HG03108 (cell line): ENCODE results near the gene KIR3DL3.
"Not testable (repeated sequence)": the region's sequence is repeated elsewhere in the genome, so short reads cannot be mapped to it uniquely, and the experiment has no call there.

ENCODE experiments used
- ATAC-seq: cut with Tn5 transposase; IDR thresholded peaks from one replicate; pipeline ENCODE4 v1.9.1; 2021; ENCODE audit warnings: moderate library complexity; ENCODE audit not compliant: unreplicated experiment

The KIR3DL3 gene

DNA sequence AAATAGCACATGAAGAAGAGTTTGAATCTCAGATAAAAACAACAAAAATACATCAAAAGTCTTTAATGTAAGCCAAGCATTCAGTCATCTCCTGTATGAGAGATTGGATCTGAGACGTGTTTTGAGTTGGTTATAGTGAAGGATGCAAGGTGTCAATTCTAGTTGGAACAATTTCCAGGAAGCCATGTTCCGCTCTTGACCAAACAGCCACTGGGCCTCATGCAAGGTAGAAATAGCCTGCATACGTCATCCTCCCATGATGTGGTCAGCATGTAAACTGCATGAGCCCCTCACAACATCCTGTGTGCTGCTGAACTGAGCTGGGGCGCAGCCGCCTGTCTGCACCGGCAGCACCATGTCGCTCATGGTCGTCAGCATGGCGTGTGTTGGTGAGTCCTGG, at the start of gene KIR3DL3:
TSS of gene KIR3DL3 (plus strand) at position 301 of the 400 bp plus-strand sequence. CDS start at position 356, 55 bp downstream.
- ATAC-seq: no peak

DNA sequence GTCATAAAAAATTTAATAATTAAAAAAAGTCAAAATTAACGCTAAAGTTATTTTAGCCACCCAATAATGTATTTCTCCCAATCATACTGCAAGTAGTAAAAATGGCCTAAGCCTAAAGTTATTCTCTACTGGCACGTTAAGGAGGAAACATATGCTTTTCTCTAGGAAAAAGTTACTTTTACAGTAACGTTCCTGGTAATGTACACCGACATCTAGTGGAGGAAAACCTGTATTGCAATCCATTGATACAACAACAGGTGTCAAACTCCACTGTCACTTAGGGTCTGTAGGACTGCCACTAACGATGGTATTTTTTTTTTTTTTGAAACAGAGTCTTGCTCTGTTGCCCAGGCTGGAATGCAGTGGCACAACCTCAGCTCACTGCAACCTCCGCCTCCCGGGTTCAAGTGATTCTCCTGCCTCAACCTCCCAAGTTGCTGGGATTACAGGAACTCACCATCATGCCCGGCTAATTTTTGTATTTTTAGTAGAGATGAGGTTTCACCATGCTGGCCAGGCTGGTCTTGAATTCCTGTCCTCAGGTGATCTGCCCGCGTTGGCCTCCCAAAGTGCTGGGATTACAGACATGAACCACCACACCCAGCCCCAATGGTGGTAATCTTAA, 47.9 kb upstream of the KIR3DL3 start:
- ATAC-seq: not testable (repeated sequence)

DNA sequence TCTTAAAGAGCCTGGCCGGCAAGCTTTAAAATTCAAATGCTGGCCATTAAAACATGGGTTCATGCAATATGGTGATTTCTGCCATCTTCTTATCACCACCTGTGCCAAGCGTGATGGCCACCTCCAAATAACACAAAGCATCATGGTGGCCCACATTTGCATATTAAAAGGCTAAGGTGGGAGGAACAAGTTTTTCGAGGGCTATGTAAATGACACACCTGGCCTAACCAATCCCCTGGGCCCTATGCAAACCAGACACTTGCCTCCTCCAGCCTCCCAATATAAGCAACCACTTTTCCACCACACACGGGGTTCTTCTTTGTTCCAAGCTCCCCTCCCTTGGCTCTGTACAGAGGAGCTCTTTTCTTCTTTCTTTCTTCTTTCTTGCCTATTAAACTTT, 47.0 kb upstream of the KIR3DL3 start:
- ATAC-seq: no peak

DNA sequence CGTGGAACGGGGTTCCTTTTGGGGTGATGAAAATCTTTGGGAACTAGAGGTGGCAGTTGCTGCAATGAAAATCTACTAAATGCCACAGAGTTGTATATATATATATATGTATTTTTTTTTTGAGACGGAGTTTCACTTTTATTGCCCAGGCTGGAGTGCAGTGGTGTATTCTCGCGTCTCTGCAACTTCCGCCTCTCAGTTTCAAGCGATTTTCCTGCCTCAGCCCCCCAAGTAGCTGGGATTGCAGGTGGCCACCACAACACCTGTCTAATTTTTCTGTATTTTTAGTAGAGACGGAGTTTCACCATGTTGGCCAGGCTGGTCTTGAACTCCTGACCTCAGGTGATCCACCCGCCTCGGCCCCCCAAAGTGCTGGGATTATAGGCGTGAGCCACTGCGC, 42.6 kb upstream of the KIR3DL3 start:
- ATAC-seq: not testable (repeated sequence)

DNA sequence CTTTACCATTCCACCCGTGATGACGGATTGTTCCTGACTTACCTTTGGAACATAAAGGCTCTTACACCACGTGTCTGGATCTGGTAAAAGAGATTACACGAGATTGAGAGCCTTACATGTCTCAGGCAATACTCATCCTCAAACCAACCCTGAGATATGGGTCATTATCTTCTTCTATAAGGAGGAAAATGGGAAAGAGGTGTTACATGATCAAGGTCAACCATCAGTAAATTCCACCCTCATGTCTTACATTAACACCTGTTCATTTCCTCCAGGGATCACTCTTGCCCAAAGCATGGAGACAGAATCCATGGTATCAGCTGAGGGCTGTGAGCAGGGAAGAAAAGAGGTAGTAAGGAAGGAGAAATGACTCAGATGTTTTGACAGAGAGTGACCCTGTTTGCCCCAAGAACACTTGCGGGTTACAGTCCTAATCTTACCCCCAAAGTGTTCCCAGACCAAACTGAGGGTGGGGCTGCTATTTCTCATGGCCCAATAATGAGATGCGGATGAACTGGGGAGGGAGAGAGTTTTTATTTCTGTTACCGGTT, 41.9 kb upstream of the KIR3DL3 start:
- ATAC-seq: no peak

DNA sequence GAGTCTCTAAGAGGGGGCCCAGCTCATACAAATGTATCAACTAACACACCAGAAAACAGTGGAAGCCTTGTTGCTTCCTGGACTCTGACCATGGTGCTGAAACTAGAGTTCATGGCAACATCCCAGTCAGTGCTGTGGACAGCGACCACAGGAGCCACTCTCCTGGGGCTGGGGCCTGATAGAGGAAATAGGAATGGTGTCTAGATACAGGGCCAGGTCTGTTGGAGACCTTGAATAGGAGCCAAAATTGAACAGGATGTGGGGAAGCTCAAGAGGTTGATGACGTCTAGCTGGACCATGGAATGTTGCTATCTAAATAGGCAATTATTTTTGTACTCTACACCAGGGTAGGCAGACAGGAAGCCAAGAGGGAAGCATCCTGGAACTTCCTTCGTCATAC, 39.7 kb upstream of the KIR3DL3 start:
- ATAC-seq: no peak

DNA sequence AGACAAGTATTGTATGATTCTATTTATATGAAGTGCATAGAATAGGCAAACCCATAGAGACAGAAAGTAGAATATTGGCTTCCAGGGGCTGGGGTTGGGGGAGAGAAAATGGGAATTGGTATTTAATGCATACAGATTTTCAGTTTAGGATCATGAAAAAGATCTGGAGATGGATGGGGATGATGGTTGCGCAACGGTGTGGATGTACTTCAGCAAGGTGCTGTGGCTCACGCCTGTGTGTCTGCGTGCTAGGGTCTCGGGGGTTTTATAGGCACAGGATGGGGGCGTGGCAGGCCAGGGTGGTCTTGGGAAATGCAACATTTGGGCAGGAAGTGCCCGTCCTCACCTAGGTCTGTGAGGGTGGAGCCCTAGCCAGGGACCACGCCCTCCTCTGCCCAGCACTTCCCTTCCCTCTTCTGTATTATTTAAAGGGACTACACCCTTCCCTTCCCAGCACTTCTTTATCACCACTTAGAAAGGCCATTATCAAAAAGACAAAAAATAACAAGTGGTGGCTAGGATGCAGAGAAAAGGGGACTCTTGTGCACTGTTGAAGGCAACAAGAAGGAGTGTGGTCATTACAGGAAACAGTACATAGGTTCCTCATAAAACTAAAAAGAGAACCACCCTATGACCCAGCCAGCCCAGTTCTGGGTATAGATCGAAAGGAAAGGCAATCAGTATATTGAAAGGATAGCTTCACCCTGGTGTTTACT, 32.5 kb upstream of the KIR3DL3 start:
- no peak for ATAC-seq

DNA sequence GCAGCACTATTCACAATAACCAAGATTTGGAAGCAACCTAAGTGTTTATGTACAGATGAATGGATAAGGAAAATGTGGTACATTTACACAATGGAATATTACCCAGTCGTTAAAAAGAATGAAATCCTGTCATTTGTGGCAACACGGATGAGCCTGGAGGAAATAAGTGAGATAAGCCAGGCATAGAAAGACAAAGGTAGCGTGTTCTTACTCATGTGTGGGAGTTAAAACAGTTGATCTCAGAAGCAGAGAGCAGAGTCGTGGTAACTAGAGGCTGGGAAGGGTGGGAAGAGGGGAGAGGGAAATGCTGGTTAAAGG, 32.0 kb upstream of the KIR3DL3 start:
- no peak for ATAC-seq

DNA sequence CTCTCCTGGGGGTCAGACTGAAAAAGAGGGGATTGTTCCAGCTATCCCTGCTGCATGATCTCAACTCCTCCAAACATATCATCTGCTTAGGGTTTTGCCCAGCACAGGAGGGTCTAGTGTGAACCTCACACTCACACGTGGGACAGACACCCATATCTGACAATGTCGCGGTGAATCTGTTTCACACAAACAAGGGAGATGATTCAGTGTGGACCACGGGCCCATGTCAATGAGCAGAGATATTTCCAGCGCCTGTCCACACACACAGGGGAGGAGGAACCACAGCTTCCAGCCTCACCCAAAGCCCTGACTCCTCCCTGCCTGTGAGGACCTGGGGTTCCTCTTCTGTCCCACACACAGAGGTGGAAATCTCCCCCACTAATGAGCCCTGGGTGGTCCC, 29.6 kb upstream of the KIR3DL3 start:
- no peak for ATAC-seq

DNA sequence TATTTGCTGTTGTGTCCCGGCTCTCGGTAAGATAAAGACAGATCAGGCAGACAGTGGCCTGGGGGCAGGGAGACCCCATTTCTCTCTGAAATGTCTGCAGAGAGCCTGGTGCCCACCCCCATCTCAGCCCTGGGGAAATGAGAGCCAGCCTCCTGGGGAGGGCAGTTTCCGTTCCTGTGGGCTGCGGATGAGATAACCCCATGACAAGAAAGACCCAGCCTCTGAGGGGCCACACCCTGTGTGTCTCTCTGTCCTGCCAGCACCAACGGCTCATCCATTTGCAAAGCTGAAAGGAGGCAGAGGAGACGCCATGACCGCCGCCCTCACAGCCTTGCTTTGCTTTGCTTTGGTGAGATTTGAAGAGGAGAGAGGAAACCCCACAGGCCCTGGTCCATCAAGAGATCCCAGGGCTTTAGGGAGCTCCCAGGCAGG, 28.1 kb upstream of the KIR3DL3 start:
- no peak for ATAC-seq

DNA sequence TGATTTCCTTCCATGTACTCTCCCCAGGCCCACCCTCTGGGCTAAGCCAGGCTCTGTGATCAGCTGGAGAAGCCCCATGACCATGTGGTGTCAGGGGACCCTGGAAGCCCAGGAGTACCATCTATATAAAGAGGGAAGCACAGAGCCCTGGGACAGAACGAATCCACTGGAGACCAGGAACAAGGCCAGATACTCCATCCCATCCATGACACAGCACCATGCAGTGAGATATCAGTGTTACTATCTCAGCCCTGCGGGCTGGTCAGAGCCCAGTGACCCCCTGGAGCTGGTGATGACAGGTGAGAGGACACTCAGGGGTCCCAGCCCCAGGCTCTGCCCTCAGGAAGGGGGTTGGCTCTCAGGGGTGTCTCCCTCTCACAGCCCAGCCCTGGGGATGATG, 27.5 kb upstream of the KIR3DL3 start:
- no peak for ATAC-seq

DNA sequence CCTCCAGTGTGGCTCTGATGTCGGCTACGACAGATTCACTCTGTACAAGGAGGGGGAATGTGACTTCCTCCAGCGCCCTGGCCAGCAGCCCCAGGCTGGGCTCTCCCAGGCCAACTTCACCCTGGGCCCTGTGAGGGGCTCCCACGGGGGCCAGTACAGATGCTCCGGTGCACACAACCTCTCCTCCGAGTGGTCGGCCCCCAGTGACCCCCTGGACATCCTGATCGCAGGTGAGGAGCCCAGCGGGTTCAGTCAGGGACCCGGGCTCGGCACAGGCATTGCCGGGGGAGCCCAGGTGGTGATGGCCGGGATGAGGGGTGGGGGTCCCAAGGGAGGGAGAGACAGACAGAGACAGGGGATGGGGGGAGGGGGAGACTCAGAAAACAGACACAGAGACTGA, 26.5 kb upstream of the KIR3DL3 start:
- ATAC-seq: not testable (repeated sequence)

DNA sequence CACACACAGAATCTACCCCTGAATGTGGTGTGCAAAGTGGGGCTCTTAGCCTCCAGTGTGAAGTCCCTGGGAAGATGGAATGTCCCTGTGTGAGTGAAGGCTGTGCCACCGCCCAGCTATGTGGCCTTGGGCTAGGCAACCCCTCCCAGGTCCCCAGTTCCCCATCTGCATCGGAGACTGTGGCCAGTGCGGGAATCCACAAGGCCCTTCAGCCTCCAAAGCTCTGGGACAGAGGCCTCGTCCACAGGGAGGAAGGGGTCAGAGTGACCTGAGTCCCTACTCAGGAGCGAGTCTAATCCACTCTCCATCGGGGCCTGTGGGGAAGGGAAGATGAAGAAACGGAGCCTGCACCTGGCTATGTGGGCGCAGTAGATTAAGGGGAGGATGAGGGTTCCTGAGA, 19.3 kb upstream of the KIR3DL3 start:
- no peak for ATAC-seq

DNA sequence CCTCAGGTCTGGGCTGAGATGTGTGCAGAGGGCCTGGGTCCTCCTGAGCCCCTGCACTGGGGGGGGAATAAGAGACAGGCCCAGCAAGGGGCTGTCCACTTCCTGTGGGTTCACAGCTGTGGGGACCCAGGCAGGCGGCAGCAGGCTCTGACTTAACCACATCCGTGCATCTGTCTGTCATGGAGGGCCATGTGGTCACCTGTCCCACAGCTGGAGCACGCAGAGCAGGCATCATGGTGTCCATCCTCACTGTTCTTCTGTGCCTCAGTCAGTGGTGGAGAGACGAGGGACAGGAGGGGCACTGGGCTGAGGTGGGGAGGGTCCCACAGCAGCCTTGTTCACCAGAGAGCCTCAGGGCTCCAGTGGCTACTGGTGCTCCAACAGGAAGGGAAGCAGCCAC, 16.3 kb upstream of the KIR3DL3 start:
- ATAC-seq: no peak

DNA sequence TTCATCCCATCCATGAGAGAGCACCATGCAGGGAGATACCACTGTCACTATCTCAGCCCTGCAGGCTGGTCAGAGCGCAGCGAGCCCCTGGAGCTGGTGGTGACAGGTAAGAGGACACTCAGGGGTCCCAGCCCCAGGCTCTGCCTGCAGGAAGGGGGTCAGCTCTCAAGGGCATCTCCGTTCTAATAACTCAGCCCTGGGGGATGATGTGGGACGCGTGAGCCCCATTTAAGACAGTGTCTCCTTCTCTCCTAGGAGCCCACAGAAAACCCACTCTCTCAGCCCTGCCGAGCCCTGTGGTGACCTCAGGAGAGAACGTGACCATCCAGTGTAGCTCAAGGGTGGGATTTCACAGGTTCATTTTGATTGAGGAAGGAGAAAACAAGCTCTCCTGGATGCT, 15.5 kb upstream of the KIR3DL3 start:
- no peak for ATAC-seq

DNA sequence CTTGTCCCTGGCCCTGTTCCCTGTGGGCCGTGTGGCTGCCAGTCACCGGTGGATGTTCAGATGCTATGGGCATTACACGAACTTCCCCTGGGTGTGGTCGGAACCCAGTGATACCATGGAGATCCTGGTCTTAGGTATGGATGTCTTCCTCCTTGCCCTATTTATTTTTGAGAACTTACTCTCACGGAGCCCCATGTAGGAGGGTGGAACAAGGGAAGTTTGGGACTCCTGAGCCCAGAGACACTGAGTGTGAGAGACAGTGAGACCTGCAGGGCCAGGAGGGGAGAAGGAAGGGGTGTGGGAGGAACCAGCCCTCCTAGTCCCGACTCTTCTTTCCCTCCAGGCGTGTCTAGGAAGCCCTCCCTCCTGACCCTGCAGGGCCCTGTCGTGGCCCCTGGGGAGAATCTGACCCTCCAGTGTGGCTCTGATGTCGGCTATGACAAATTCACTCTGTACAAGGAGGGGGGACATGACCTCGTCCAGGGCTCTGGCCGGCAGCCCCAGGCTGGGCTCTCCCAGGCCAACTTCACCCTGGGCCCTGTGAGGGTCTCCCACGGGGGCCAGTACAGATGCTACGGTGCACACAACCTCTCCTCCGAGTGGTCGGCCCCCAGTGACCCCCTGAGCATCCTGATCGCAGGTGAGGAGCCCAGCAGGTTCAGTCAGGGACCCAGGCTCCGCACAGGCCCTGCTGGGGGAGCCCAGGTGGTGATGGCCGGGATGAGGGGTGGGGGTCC, 14.9 kb upstream of the KIR3DL3 start:
- no peak for ATAC-seq

DNA sequence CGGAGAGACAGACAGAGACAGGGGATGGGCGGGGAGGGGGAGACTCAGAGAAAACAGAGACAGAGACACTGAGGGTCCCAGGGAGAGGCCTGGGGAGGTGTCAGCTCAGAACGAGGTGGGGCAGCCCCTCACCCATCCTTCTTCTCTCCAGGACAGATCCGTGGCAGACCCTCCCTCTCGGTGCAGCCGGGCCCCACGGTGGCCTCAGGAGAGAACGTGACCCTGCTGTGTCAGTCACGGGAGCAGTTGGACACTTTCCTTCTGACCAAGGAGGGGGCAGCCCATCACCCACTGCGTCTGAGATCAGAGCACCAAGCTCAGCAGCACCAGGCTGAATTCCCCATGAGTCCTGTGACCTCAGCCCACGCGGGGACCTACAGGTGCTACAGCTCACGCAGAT, 14.3 kb upstream of the KIR3DL3 start:
- not testable (repeated sequence) for ATAC-seq

DNA sequence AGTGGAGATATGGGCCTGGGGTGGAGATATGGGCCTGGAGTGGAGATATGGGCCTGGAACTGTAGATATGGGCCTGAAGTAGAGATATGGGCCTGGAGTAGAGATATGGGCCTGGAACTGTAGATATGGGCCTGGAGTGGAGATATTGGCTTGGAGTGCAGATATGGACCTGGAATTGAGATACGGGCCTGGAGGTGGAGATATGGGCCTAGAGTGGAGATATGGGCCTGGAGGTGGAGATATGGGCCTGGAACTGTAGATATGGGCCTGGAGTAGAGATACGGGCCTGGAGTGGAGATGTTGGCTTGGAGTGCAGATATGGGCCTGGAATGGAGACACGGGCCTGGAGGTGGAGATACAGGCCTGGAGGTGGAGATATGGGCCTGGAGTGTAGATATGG, 402 bp downstream of the KIR3DL3 start:
- no peak for ATAC-seq

DNA sequence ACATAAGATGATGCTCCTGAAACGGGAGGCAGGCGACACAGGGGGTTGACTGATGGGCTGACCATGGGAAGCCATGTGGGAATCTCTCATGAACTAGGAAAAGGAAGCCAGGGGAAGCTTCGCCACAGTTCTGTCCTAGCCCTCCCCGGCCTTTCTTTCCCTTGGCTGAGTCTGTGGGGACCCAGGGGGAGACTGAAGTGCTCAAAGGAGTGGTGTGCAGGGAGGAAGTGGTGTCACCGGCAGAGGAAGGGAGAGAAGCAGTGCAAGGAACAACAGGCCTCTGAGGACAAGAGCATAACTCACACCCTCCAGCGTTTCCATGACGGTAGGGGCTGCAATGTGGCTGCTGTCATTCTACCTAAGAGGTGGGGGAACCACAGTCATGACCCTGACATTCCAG, 1.1 kb downstream of the KIR3DL3 start:
- ATAC-seq: no peak

DNA sequence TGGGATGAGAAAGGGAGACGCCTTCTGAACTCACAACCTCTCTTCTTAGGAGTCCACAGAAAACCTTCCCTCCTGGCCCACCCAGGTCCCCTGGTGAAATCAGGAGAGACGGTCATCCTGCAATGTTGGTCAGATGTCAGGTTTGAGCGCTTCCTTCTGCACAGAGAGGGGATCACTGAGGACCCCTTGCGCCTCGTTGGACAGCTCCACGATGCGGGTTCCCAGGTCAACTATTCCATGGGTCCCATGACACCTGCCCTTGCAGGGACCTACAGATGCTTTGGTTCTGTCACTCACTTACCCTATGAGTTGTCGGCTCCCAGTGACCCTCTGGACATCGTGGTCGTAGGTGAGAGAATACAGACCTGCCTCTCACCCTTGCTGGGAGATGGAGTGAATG, 3.3 kb downstream of the KIR3DL3 start:
- no peak for ATAC-seq

DNA sequence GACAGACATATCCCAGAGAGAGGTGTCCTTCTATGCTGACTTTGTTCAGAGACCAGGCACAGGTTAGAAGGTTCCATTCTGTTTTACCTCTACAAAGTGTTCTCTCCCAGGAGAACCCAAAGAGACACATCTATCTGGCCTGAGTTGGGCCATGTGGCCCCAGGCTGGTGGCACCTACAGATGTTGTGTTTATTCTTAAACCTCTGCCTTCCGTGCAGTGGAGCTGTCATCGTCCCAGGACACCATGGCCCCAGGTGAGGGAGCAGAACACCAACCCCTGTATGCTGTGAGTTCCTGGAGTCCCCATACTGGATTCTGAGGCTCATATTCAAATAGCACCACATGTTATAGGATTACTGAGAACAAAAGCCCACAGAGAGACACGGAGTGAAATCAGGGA, 3.9 kb downstream of the KIR3DL3 start:
- no peak for ATAC-seq
